ENCODE measurements around the gene FBXO48.

GRCh38 chr2:68420254-68420910, 46.7 kb downstream of the FBXO48 start:
- TF ChIP-seq CTCF (IDR thresholded peaks at IDR 0.05) (no peak), EZH2 (IDR thresholded peaks at IDR 0.05) (no peak)

Measured in neural progenitor cell (in vitro differentiated cells).